Pulmonary artery endothelial cell (primary cell): Measurements from ENCODE around the gene ATL3. TPM values are rescaled to one million over a fixed set of nuclear protein-coding genes. Genes with fewer than 3 reads are reported as not detected.
A peak's percentile ranks its signal among the peaks of the same experiment; 100 is the strongest.
"Not testable (repeated sequence)": the region's sequence is repeated elsewhere in the genome, so short reads cannot be mapped to it uniquely, and the experiment has no call there.

Experiments used
- DNase-seq: peaks from one replicate; pipeline ENCODE4 v3.0.0-alpha.2; 2011; ENCODE audit warnings: low read depth, low spot score
- total RNA-seq: library from RNA; depleted of rRNA; stranded (reverse); fragments of >200 nt; gene quantifications from 2 replicates; pipeline ENCODE4 v1.2.3, GENCODE V29; 2014

ATL3 gene
- total RNA-seq, 1 donor from 2014 or later = 107 TPM

- peak; percentile 90 for DNase-seq
These were observed 10.3 kb upstream of the ATL3 start, which contains the start of gene RTN3 for GRCh38 chr11:63681321-63682065. Gene RTN3, plus strand, starts transcription at chr11:63681500. Its CDS starts 137 bp downstream, at chr11:63681637.

GRCh38 chr11:63680834-63681320 is 9.7 kb upstream of the ATL3 start:
- no peak for DNase-seq

GRCh38 chr11:63673579-63673978 is 2.4 kb upstream of the ATL3 start:
- DNase-seq = no peak

GRCh38 chr11:63672936-63673539 is 1.9 kb upstream of the ATL3 start:
- no peak for DNase-seq

GRCh38 chr11:63672156-63672463 is 934 bp upstream of the ATL3 start:
- no peak for DNase-seq

GRCh38 chr11:63670433-63671321 is 499 bp downstream of the ATL3 start:
- no peak for DNase-seq

- DNase-seq = no peak
These were observed 1.1 kb downstream of the ATL3 start for GRCh38 chr11:63670096-63670432.

- DNase-seq = peak; percentile 52
These were observed 3.0 kb downstream of the ATL3 start for GRCh38 chr11:63667995-63668795.

GRCh38 chr11:63666874-63667273 is 4.3 kb downstream of the ATL3 start:
- DNase-seq = no peak

GRCh38 chr11:63663809-63664208 is 7.4 kb downstream of the ATL3 start:
- DNase-seq = peak; percentile 32

GRCh38 chr11:63660972-63661371 is 10.2 kb downstream of the ATL3 start:
- DNase-seq = no peak

GRCh38 chr11:63652671-63653070 is 18.5 kb downstream of the ATL3 start:
- DNase-seq = no peak

- no peak for DNase-seq
These were observed 28.0 kb downstream of the ATL3 start for GRCh38 chr11:63643205-63643604.

GRCh38 chr11:63641727-63642126 is 29.4 kb downstream of the ATL3 start:
- DNase-seq = no peak

- DNase-seq = no peak
These were observed 31.9 kb downstream of the ATL3 start for GRCh38 chr11:63639199-63639832.

GRCh38 chr11:63638436-63638835 is 32.7 kb downstream of the ATL3 start:
- DNase-seq = not testable (repeated sequence)

- DNase-seq = peak; percentile 17
These were observed 35.3 kb downstream of the ATL3 start for GRCh38 chr11:63635762-63636465.

- no peak for DNase-seq
These were observed 41.8 kb downstream of the ATL3 start for GRCh38 chr11:63629426-63629825.

GRCh38 chr11:63623513-63624140 is 47.5 kb downstream of the ATL3 start:
- DNase-seq = no peak

- DNase-seq = no peak
These were observed 48.9 kb downstream of the ATL3 start for GRCh38 chr11:63622323-63622722.
